Islet of Langerhans (tissue), 1 donor: Measurements from ENCODE around the gene LRPAP1.
"Not testable (repeated sequence)": the region's sequence is repeated elsewhere in the genome, so short reads cannot be mapped to it uniquely, and the experiment has no call there.

ENCODE experiments used
- FAIRE-seq: peaks from one replicate; lab custom pipeline; 2011; peaks lifted over from hg19 to GRCh38; lab: Jason Lieb, UNC

LRPAP1 gene

DNA sequence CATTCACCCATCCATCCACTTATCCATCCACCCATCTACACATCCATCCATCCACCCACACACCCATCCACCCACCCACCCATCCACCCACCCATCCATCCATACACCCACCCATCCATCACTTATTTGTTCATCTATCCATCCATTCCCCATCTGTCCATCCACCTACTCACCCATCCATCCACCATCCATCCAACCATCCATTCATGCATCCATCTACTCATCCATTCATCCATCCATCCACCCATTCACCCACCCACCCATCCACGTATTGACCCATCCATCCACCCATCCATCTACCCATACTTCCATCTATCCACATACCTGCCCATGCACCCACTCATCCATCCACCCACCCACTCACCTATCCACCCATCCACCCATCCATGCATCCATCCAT lies 28.2 kb upstream of the LRPAP1 start:
- FAIRE-seq, result not testable (repeated sequence)

DNA sequence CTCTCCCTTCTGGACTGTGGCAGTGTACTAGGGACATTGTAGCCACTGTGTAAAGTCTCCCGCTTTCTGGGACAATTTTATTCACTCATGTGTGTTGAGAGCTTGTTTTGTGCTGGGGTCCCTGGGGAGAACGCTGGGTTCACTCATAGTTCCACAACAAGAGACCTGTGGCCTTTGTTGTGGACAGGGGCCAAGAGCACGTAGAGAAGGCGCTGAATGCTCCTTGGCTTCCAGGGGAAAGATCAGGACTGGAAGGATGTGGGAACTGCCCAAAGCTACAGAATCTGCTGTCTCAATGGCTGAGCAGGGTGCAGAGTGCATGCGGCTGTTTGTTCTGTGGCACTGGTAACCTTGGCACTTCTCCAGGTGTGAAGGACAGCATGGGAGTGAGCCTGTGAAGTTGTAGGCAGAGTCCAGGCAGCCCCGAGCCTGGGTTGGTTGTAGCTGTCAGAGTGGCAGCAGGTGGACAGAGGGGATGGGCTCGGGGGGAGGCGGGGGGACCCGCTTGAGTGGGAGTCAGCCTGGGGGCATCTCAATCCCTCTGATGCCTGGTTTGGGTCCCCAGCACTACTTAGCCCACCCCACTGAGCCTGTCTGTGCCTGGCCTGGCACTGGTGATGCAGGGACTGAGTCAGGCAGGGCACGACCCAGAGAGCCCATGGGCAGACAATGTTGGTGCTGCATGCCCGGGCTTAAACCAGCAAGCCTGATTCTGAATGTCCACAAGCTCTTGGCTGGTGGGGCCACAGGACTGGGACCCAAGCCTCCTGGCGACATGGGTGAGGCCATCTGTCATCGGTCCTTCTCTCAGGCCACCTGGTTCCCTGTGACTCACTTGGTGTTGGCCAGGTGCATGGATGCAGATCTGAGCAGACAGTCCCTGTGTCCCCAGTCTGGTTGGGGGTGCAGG lies 27.4 kb upstream of the LRPAP1 start:
- FAIRE-seq, result not testable (repeated sequence)

DNA sequence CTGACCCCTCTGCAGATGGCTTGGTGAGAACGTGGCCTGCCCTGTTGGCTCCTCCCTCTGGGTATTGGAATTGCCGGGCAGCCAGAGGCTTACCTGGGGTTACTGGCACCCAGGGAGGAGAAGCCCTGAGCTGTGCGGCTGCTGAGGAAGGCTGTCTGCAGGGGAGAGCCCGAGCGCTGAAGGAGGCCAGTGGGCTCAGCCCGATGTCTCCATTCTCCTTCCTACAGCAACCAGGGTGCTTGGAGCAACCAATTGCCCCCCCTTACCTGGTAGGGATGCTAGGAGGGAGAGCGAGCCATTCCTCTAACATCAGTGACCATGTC lies 26.3 kb upstream of the LRPAP1 start:
- FAIRE-seq, result not testable (repeated sequence)

DNA sequence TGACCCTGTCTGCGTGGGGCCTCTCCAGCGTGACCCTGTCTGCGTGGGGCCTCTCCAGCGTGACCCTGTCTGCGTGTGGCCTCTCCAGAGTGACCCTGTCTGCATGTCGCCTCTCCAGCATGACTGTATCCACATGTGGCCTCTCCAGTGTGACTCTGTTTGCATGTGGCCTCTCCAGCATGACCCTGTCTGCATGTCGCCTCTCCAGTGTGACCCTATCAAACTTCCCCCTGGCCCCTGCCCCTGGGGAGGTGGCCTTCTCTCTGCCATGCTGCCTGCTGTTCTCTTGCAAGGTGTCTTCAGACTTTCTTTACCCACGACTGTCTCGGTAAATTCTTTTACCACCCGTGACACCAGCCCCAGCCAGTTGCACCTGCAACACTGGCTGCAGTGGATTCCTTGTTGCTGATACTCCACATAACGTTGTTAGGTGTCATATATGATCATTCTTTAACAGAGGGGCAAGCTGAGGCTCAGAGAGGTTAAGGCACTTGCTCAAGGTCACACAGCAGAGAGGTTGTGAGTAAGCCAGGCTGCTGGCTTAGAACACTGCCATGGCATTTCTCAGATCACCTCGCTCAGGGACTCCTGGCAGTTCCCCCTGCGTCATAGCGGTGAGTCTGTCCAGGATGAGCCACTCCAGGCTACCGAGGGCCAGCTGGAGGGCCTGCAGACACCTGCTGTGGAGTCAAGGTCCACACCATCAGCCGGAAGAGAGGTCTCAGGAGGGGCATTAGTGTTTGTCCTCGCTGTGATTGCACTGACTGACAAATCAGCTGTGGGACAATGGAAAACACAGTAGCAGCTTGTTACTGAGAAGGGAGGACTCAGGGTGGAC lies 25.7 kb upstream of the LRPAP1 start:
- FAIRE-seq, result not testable (repeated sequence)

DNA sequence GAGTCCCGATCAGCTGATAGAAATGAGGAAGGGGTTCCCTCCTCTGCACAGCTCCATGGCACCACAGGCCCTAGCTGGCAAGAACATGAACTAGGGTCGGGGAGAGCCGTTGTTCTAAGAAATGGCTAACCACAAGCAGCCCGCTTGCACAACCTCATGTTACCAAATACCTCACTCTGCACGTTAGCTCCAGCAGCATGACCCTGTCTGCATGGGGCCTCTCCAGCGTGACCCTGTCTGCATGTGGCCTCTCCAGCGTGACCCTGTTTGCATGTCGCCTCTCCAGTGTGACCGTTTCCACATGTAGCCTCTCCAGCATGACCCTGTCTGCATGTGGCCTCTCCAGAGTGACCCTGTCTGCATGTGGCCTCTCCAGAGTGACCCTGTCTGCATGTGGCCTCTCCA lies 24.9 kb upstream of the LRPAP1 start:
- not testable (repeated sequence) for FAIRE-seq

DNA sequence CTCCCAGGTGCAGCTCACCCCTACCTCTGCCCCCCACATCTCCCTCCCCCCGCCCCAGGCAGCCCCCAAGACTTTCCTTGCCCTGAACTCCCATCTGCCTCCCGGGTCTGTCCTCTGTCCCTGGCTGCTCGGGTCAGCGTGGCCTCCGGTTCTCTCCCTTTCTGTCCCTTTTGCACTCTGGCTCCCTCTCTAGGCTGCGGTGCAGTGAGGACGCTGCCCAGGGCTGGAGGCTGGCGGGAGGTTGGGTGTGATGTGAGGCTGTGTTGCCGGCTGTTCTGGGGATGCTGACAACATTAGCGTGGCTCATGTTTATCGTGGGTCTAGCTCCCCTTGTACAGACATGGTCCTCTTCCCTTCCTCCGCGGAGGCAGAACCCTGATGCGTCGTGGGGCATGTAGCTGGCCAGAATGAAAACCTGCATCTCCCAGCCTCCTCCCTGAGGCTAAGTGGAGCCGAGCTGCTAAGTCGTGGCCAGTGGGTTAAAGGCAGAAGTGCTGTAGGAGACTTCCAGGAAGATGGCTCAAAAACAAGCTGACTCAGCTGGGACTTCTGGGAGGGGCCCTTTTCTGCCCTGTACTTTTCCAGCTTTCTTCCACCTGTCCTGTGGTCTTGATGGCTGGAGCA lies 24.1 kb upstream of the LRPAP1 start:
- FAIRE-seq, result not testable (repeated sequence)

DNA sequence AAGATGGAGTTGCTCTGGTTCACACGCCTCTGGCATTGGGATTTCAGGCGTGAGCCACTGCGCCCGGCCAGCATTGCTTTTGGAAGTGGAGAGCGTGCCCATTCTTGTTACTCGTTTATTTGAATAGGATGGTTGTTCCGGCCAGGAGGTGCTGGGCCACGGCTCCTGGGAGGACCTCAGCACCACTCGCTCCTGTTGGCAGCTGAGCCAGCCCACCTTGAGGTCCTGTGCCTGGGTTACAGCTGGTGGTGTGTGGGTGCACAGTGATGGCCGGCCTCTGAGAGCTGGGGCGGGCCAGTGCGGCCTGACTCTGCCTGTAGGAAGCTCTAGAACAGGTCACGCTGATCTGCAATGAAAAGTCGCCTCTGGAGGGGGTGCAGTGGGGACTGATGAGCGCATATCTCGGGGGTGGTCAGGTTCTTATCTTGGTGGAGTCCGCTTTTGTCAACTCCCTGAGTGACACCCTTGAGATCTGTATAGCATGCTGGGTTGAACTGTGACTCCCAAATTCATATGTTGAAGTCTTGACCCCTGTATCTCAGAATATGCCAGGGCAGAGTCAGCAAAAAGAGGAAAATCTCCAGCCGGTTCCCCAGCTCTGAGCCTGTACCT lies 23.3 kb upstream of the LRPAP1 start:
- FAIRE-seq, result not testable (repeated sequence)

DNA sequence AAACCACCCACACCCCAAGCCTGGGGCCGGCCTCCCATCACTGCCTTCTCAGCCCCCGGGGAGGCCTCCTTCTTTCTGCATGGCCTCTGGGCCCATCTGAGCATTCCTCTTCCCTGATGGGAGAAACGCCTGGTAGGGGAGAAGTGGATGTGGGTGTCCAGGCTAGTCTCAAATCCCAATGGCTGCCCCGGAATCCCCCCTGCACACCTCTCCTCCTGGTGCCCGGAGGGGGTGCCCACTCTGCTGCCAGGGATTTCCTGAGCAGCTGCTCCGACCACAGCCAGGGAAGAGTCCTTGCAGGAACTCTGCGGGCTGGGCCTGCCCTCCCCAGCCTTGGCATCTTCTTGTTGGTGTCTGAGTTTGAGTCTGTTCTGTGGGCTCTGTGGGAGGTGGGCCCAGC lies 19.1 kb upstream of the LRPAP1 start:
- FAIRE-seq, result not testable (repeated sequence)

DNA sequence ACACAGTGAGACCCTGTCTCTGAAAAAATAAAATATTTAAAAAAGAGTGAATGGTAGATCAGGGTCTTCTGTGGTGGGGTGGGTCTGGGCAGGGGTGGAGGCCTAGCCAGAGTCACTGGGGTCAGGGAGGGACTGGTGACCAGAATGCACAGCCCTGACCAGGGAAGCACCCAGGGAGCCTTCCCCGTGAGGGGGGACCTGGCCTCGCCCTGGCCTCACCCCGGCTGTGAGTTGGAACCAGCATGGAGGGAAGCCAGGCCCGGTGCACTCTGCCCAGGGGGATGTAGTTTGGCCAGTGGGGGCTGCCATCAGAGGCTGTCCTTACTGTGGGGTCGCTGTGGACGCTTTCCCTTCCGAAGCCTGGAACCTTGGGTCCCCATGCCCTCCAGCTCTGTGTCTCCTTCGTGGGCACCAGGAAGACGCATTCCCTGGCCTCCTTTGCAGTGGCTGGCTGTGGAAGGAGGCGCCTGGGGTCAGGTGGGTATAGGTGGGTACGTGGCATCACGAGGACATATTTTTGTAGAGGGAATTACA lies 18.6 kb upstream of the LRPAP1 start:
- not testable (repeated sequence) for FAIRE-seq

DNA sequence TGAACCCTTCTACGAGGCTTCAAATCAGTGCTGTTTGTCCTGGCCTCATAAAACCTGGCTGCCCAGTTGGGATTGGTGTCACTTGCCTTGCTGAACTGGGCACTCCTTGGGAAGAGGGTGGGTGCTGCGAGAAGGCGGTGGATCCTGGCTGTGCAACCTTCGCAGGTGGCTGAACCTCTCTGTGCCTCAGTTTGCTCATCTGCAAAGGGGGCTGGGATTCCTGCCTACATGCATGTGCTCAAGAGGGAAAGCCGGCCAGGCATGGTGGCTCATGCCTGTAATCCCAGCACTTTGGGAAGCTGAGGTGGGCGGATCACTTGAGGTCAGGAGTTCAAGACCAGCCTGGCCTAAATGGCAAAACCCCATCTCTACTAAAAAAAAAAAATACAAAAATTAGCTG lies 17.8 kb upstream of the LRPAP1 start:
- not testable (repeated sequence) for FAIRE-seq

DNA sequence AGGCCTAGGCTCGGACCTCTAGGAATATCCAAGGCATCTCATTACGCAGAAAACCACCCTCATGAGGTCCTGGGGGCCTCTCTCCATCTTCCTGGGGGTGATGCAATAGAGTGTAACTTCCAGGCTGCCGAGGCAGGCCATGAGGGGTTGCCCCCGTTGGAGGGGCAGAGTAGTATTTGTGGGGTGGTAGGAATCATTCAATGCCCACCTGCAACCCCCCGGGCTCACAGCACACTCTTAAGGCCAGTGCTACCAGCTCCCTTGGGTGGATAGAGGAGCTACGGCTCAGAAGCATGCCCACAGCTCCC lies 17.4 kb upstream of the LRPAP1 start:
- FAIRE-seq, result not testable (repeated sequence)

DNA sequence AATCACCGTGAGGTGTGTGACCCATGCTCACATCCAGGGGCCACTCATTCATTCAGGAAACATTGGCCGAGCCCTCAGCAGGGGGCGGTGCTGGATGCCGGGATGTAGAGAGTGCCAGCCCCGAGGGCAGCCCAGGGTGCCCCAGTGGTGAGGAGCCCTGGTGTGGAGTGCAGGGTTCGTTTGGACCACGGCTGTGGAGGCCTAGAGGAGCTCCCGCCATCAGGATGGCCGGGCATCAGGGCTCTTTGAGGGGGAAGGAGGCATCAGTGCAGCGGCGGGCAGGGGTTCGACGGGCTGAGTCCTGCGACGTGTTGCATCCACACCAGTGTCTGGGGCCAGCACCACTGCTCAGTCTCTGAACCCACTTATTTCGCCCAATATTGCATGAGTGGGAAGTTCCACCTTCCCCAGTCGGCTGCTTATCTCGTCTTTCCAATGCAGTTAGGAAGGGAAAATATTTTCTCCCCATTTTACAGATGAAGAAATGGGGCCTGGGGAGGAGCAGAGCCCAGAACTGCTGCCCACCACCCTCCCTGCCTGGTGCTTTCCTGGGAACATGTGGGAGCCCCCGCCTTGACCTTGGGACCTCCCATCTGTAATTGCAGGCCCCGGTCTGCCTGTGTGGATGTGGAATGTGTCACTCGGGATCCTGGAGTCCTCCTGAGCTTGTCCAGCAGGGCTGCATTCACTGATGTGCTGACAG lies 16.9 kb upstream of the LRPAP1 start:
- not testable (repeated sequence) for FAIRE-seq

DNA sequence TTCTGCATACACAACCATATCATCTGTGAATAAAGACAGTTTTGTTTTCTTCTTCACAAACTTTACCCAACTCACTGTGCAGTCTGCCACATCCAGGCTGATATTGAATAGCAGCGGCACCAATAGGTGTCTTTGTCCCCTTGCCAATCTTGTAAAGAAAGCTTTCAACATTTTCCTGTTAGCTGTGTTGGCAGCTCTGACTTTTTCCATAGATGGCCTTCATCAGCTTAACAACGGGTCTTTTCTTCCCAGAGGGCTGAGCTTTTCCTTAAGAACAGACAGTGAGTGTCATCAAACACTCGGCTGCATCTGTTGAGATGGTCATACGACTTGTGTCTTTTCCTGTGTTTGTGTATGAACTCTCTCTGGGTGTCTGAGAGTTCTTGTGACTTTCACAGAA lies 14.5 kb upstream of the LRPAP1 start:
- not testable (repeated sequence) for FAIRE-seq

DNA sequence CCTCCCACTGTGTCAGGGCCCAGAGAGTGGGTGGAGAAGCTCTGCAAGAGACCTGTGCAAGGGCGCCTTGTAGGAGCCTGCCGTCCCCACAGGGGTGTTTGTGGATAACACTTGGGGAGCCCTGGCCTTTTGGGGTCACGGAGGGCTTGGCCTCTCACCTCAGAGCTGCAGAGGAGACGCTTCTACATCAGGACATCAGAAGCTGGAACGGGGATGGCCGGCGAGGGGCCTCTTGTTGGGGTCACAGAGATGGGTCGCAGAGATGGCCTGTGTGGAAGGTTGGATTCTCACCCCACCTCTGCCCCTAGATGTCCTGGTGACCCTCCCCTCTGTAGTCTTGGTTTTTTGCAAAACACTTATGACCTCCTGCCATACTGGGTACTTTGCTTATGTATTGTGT lies 13.1 kb upstream of the LRPAP1 start:
- FAIRE-seq, result not testable (repeated sequence)

DNA sequence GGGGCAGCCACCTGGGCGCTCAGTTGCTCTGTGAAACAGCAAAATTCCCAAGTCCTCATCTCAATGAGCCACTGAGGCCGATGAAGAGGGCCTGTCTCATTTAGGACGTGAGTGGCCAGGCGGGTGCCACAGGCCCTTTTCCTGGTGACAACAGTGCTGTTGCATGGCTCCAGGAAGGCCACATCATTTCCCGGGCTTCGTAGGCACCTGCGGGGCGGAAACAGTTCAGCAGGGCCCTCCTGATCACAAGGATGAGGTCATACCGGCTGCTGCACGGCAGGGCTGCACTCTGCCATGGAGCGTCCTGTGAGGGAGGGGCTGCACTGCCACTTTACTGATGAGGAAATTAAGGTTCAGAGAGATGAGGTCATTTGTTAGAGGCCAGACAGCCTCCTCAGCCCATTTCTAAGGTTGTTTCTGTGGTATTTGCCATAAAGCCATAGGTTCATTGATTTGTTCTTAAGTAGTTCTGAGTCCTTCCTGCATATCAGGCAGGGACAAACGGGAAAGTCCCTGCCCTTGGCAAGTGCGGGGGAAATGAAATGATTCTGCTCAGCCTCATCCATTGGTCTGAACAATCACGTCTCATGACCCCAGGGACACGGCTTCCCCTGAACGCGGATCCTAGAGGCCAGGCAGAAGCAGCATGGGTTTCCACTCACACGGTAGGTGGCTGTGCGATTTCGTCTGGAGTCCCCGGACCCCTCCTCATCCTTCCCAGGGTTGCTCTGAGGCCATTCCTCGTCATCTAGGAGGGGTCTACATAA lies 12.2 kb upstream of the LRPAP1 start:
- not testable (repeated sequence) for FAIRE-seq

DNA sequence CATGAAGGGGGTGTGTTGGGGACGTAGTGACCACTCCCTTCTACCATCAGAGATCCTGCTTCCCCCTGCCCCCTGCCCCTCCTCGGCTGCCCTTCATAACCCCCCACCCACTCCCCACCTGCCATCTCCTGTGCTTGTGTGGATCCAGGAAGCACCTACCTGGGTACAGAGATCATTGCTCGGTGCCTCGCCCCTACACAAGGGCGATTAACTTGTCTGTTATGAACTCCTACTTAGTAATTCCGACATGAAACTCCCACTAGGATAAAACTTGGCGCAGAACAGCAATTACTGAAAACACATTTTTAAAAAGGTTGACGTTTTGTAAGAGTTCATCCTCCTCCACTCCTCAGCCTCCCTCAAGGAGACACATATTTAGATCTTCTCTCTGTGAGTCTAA lies 11.2 kb upstream of the LRPAP1 start:
- FAIRE-seq, result not testable (repeated sequence)

DNA sequence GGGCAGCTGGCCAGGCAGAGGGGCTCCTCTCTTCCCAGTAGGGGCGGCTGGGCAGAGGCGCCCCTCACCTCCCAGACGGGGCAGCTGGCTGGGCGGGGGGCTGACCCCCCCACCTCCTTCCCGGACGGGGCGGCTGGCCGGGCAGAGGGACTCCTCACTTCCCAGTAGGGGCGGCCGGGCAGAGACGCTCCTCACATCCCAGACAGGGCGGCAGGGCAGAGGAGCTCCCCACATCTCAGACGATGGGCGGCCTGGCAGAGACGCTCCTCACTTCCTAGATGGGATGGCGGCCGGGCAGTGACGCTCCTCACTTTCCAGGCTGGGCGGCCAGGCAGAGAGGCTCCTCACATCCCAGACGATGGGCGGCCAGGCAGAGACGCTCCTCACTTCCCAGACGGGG lies 6.7 kb upstream of the LRPAP1 start:
- not testable (repeated sequence) for FAIRE-seq

DNA sequence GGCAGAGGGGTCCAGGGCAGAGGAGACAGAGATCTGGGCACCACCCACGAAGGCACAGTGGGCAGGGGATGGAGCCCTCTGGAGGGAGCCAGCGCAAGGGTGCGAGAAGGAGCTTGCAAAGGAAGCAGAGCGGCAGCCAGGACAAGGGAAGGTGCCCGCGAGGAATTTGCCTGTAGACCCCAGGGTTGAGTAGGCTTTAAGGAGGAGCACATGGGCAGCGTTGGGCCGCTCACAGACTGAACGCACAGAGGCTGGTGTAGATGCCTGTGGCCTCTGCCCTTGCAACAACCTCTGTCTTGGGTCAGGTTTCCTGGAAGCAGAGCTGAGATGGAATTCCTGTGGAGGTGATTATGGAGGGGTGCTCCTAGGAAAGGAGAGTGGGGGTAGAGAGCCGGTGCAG lies 3.6 kb upstream of the LRPAP1 start:
- FAIRE-seq, result not testable (repeated sequence)

DNA sequence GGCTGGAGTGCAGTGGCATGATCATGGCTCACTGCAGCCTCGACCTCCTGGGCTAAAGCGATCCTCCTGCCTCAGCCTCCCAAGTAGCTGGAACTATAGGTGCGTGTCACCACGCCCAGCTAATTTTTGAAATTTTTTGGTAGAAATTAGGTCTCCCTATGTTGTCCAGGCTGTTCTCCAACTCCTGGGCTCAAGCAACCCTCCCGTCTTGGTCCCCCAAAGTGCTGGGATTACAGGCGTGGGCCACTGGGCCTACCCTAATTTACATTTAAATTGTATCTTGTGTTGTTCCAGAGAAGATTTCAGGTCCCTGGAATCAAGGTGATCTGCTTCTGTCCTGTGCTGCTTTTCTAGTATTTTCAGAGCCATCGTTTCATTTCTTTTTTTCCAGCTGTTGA lies 1.2 kb upstream of the LRPAP1 start:
- FAIRE-seq, result no peak

DNA sequence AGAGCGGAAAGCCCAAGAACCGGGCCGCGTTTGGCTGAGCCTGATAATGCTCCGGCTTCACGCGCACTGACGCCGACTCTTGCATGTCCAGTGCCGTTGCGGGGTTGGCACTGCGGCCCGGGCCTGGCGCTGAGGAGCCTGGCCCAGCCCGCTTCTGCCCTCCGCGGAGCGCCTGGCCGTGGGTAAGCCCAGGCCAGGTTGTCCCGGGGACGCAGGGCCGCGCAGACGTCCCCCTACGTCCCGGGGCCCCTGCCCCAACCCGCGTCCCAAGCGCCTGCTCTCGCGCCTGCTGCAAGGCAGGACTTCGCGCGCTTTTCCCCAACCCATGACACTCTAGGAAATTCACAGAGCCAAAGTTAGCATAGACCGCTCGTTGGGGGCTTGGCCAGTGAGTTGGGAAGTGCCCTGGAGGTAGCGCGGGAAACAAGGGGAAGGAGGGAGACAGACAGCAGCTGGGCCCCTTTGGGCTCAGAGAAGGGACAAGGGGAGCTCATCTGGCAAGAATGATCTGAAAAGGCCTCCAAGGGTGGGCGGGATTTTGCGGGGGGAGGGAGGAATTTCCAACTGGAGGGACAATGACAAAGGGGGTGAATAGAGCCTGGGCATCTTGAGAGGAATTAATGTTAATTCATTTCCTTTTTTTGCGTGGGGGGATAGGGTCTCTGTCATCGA lies 665 bp upstream of the LRPAP1 start:
- no peak for FAIRE-seq
